ENCODE results near the gene ZBTB20.

The ZBTB20 gene

GRCh38 chr3:115165266-115165665 is 18.2 kb upstream of the ZBTB20 start:
- no peaks in the 10 kb centered on the region for H3K27me3 ChIP-seq (ENCODE audit: control insufficient read depth, insufficient read depth, low read length, poor library complexity, severe bottlenecking)
- WGBS, 2 experiments: 96 to 97% methylated on average over 2 of the region's 2 CpGs

DNA sequence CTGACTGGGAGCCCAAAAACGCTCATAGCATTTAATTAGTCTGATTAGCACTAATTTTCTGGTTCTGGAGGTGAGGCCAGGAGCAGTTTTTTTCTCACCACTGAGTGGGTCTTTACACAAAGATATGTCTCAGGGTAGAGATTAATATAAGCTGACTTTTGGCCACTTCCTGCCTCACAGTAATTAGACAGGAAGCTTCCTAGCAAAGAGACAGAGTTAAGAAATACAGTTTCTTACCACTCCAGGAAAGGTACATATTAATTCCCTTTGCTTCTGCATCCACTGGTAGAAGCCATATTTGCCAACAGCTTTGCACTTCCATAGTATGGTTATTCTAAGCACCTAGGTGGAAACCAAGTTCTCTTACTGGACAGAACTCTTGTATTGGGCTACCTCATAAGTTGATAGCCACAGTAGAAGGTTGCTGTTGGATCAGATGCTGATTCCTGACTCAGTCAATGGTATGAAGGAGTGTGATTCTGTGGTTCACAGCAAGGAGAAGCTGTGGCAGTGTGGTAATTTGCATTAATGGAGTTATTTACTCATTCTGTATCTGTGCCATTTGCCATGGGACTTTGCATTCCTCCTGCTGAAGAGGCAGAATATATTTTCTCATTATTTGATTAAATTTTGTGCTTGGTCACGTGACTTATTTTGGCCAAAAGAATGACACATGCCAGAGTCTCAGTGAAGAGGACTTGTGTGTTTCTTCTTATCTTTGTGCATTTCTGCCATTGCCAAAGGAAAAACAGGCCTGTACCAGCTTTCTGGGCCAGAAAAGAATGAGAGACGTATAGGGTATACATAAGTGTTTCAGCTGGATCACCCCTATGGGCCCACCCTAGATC is 17.5 kb upstream of the ZBTB20 start:
- no peaks in the 10 kb centered on the region for H3K27me3 ChIP-seq (ENCODE audit: control insufficient read depth, insufficient read depth, low read length, poor library complexity, severe bottlenecking)
- no peaks in the 10 kb centered on the region for H3K4me1 ChIP-seq (ENCODE audit: control insufficient read depth, insufficient read depth, low read length)
- 94 to 96% methylated on average over 3 of the region's 3 CpGs for WGBS, 2 experiments
- no peaks in the 10 kb centered on the region for H3K9me3 ChIP-seq (ENCODE audit: control insufficient read depth, low read length)
- no peaks in the 10 kb centered on the region for H3K36me3 ChIP-seq (ENCODE audit: control insufficient read depth, insufficient read depth, low read length)
- H3K4me3 ChIP-seq (ENCODE audit: insufficient read depth, low read depth, low read length): no peak overlapping the region
- no peak overlapping the region for H3K27ac ChIP-seq (ENCODE audit: insufficient read depth, low read depth, low read length, poor library complexity, severe bottlenecking)

More at GRCh38 chr3:115165266-115165665, 18.2 kb upstream of the ZBTB20 start:
- Histone ChIP-seq H3K36me3 (ENCODE audit: control insufficient read depth, insufficient read depth, low read length) (no peaks in the 10 kb centered on the region), H3K4me1 (ENCODE audit: control insufficient read depth, insufficient read depth, low read length) (no peaks in the 10 kb centered on the region), H3K4me3 (ENCODE audit: insufficient read depth, low read depth, low read length) (no peak overlapping the region), H3K27ac (ENCODE audit: insufficient read depth, low read depth, low read length, poor library complexity, severe bottlenecking) (no peak overlapping the region), H3K9me3 (ENCODE audit: control insufficient read depth, low read length) (no peaks in the 10 kb centered on the region)

DNA sequence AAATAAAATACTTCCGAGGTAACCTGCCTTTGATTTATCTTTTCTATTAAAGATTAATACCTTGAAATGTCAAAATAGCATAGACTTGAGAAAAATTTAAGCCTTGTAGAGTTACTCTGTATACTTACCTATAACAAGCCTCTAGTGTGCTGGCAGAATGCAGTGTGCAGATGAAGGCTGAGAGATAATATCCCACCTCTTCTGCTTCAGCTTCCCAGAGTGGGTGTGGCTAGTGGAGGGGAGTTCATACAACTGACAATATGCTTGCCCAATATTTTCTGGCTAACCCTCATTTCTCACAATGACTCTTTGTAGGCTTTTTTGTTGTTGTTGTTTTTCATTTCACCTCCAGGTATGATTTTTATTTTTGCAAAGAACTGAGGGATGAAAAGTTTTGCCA is 15.7 kb upstream of the ZBTB20 start:
- no CpG with 5 or more reads among the region's 1 CpG for WGBS, 2 experiments
- H3K36me3 ChIP-seq (ENCODE audit: control insufficient read depth, insufficient read depth, low read length): no peaks in the 10 kb centered on the region
- no peaks in the 10 kb centered on the region for H3K9me3 ChIP-seq (ENCODE audit: control insufficient read depth, low read length)
- H3K4me3 ChIP-seq (ENCODE audit: insufficient read depth, low read depth, low read length): no peak overlapping the region
- H3K27ac ChIP-seq (ENCODE audit: insufficient read depth, low read depth, low read length, poor library complexity, severe bottlenecking): no peak overlapping the region
- no peaks in the 10 kb centered on the region for H3K4me1 ChIP-seq (ENCODE audit: control insufficient read depth, insufficient read depth, low read length)
- H3K27me3 ChIP-seq (ENCODE audit: control insufficient read depth, insufficient read depth, low read length, poor library complexity, severe bottlenecking): no peaks in the 10 kb centered on the region

DNA sequence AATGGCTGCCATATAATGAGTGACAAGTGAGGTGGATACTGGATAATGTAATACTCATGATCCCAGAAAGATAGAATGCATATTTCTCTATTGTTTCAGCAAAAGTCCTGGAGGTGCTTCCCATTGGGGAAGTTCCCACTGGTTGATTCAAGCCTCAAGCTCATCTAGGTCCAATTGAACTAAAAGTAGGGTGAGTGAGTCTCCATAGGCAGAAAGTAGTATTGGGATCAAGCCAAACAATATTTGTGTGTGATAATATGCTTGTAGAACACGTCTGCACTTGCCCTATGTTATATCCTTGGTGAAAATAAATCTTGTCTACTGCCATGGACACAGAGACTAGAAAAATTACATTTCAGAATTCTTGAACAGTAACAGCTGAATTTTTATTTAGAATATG is 14.8 kb upstream of the ZBTB20 start:
- 67 to 87% methylated on average over 1 of the region's 1 CpG for WGBS, 2 experiments
- Histone ChIP-seq H3K4me3 (ENCODE audit: insufficient read depth, low read depth, low read length) (no peak overlapping the region), H3K27me3 (ENCODE audit: control insufficient read depth, insufficient read depth, low read length, poor library complexity, severe bottlenecking) (no peaks in the 10 kb centered on the region)

GRCh38 chr3:115161168-115161834 is 14.2 kb upstream of the ZBTB20 start:
- 83 to 95% methylated on average over 3 of the region's 4 CpGs for WGBS, 2 experiments
- Histone ChIP-seq H3K36me3 (ENCODE audit: control insufficient read depth, insufficient read depth, low read length) (no peaks in the 10 kb centered on the region), H3K27ac (ENCODE audit: insufficient read depth, low read depth, low read length, poor library complexity, severe bottlenecking) (no peak overlapping the region), H3K9me3 (ENCODE audit: control insufficient read depth, low read length) (no peaks in the 10 kb centered on the region), H3K27me3 (ENCODE audit: control insufficient read depth, insufficient read depth, low read length, poor library complexity, severe bottlenecking) (no peaks in the 10 kb centered on the region), H3K4me3 (ENCODE audit: insufficient read depth, low read depth, low read length) (no peak overlapping the region), H3K4me1 (ENCODE audit: control insufficient read depth, insufficient read depth, low read length) (no peaks in the 10 kb centered on the region)

More for the DNA sequence above, 14.8 kb upstream of the ZBTB20 start:
- Histone ChIP-seq H3K4me1 (ENCODE audit: control insufficient read depth, insufficient read depth, low read length) (no peaks in the 10 kb centered on the region), H3K9me3 (ENCODE audit: control insufficient read depth, low read length) (no peaks in the 10 kb centered on the region), H3K27ac (ENCODE audit: insufficient read depth, low read depth, low read length, poor library complexity, severe bottlenecking) (no peak overlapping the region), H3K36me3 (ENCODE audit: control insufficient read depth, insufficient read depth, low read length) (no peaks in the 10 kb centered on the region)

- H3K4me1 ChIP-seq (ENCODE audit: control insufficient read depth, insufficient read depth, low read length): no peaks in the 10 kb centered on the region
- WGBS, 2 experiments: 75 to 96% methylated on average over 1 of the region's 1 CpG
- H3K27me3 ChIP-seq (ENCODE audit: control insufficient read depth, insufficient read depth, low read length, poor library complexity, severe bottlenecking): no peaks in the 10 kb centered on the region
- no peak overlapping the region for H3K27ac ChIP-seq (ENCODE audit: insufficient read depth, low read depth, low read length, poor library complexity, severe bottlenecking)
- H3K4me3 ChIP-seq (ENCODE audit: insufficient read depth, low read depth, low read length): no peak overlapping the region
- H3K9me3 ChIP-seq (ENCODE audit: control insufficient read depth, low read length): no peaks in the 10 kb centered on the region
- no peaks in the 10 kb centered on the region for H3K36me3 ChIP-seq (ENCODE audit: control insufficient read depth, insufficient read depth, low read length)
These were observed 13.2 kb upstream of the ZBTB20 start for GRCh38 chr3:115160295-115160694.

GRCh38 chr3:115156046-115156654 is 9.1 kb upstream of the ZBTB20 start:
- 81 to 86% methylated on average over 4 of the region's 4 CpGs for WGBS, 2 experiments
- no peaks in the 10 kb centered on the region for H3K36me3 ChIP-seq (ENCODE audit: control insufficient read depth, insufficient read depth, low read length)
- no peaks in the 10 kb centered on the region for H3K27me3 ChIP-seq (ENCODE audit: control insufficient read depth, insufficient read depth, low read length, poor library complexity, severe bottlenecking)
- H3K27ac ChIP-seq (ENCODE audit: insufficient read depth, low read depth, low read length, poor library complexity, severe bottlenecking): no peak overlapping the region
- no peak overlapping the region for H3K4me3 ChIP-seq (ENCODE audit: insufficient read depth, low read depth, low read length)
- no peaks in the 10 kb centered on the region for H3K4me1 ChIP-seq (ENCODE audit: control insufficient read depth, insufficient read depth, low read length)
- H3K9me3 ChIP-seq (ENCODE audit: control insufficient read depth, low read length): no peaks in the 10 kb centered on the region

DNA sequence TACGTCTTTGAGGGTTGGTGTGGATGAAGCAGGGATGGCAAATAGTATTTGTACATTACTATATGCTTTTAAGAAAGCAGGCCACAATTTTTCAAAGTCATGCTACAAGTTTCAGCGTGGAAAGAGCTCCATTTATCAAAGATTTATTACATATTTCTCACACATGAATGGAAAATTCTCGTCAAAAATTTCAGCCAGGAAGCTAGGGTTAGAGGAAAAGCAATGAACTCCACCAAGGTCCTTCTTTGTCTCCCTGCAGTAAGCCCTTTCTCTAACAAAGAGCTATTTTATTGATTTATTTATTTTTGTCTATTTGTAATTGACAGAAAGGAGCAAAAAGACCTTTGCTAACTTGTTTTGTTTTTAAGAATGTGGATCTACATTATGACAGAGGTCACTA is 7.5 kb upstream of the ZBTB20 start:
- H3K4me1 ChIP-seq (ENCODE audit: control insufficient read depth, insufficient read depth, low read length): no peaks in the 10 kb centered on the region
- H3K36me3 ChIP-seq (ENCODE audit: control insufficient read depth, insufficient read depth, low read length): no peaks in the 10 kb centered on the region
- H3K27me3 ChIP-seq (ENCODE audit: control insufficient read depth, insufficient read depth, low read length, poor library complexity, severe bottlenecking): no peaks in the 10 kb centered on the region
- WGBS, 2 experiments: 86 to 90% methylated on average over 2 to 3 of the region's 3 CpGs
- H3K4me3 ChIP-seq (ENCODE audit: insufficient read depth, low read depth, low read length): no peak overlapping the region
- no peaks in the 10 kb centered on the region for H3K9me3 ChIP-seq (ENCODE audit: control insufficient read depth, low read length)
- no peak overlapping the region for H3K27ac ChIP-seq (ENCODE audit: insufficient read depth, low read depth, low read length, poor library complexity, severe bottlenecking)

GRCh38 chr3:115151921-115152320 is 4.8 kb upstream of the ZBTB20 start:
- 62 to 63% methylated on average over 1 of the region's 2 CpGs for WGBS, 2 experiments
- Histone ChIP-seq H3K4me3 (ENCODE audit: insufficient read depth, low read depth, low read length) (no peak overlapping the region), H3K36me3 (ENCODE audit: control insufficient read depth, insufficient read depth, low read length) (no peaks in the 10 kb centered on the region), H3K27me3 (ENCODE audit: control insufficient read depth, insufficient read depth, low read length, poor library complexity, severe bottlenecking) (no peaks in the 10 kb centered on the region), H3K9me3 (ENCODE audit: control insufficient read depth, low read length) (no peaks in the 10 kb centered on the region), H3K4me1 (ENCODE audit: control insufficient read depth, insufficient read depth, low read length) (peaks cover 7% of the 10 kb centered on the region), H3K27ac (ENCODE audit: insufficient read depth, low read depth, low read length, poor library complexity, severe bottlenecking) (no peak overlapping the region)

GRCh38 chr3:115148142-115148790 is 1.2 kb upstream of the ZBTB20 start:
- Histone ChIP-seq H3K27ac (ENCODE audit: insufficient read depth, low read depth, low read length, poor library complexity, severe bottlenecking) (peak overlapping the region; percentile 94), H3K4me1 (ENCODE audit: control insufficient read depth, insufficient read depth, low read length) (peaks cover 7% of the 10 kb centered on the region), H3K36me3 (ENCODE audit: control insufficient read depth, insufficient read depth, low read length) (no peaks in the 10 kb centered on the region), H3K4me3 (ENCODE audit: insufficient read depth, low read depth, low read length) (peak overlapping the region; percentile 74), H3K27me3 (ENCODE audit: control insufficient read depth, insufficient read depth, low read length, poor library complexity, severe bottlenecking) (no peaks in the 10 kb centered on the region), H3K9me3 (ENCODE audit: control insufficient read depth, low read length) (no peaks in the 10 kb centered on the region)
- WGBS, 2 experiments: 3 to 4% methylated on average over 17 to 20 of the region's 20 CpGs
